Limb (tissue), 2 donors: ENCODE data around the gene CDK4.
A peak's percentile ranks its signal among the peaks of the same experiment; 100 is the strongest.

Source experiments
- DNase-seq, 2 donors: peaks; one replicate each; pipeline ENCODE4 v3.0.0-alpha.2; 2016; ENCODE audit errors: extremely low spot score in 2 of 2

Gene CDK4

GRCh38 chr12:57740656-57741412 lies 11.3 kb downstream of the CDK4 start:
- no peak for DNase-seq

- no peak for DNase-seq
These were observed 12.1 kb downstream of the CDK4 start for GRCh38 chr12:57739914-57740538.

GRCh38 chr12:57739387-57739786 lies 12.7 kb downstream of the CDK4 start:
- DNase-seq = no peak

GRCh38 chr12:57738661-57739237 lies 13.4 kb downstream of the CDK4 start, which contains the start of gene AGAP2:
Gene AGAP2, minus strand, starts transcription at chr12:57738742. Its CDS starts 496 bp downstream, at chr12:57738246.
- peak in 1 of 2 donors; percentile 82 for DNase-seq

GRCh38 chr12:57737467-57738460 lies 14.3 kb downstream of the CDK4 start:
- peak in 1 of 2 donors; percentile 68 for DNase-seq

GRCh38 chr12:57736741-57737466 lies 15.2 kb downstream of the CDK4 start:
- no peak for DNase-seq

GRCh38 chr12:57735952-57736740 lies 16.0 kb downstream of the CDK4 start:
- peak in 1 of 2 donors; percentile 70 for DNase-seq

- peak; percentile 68 to 80 for DNase-seq
These were observed 16.8 kb downstream of the CDK4 start for GRCh38 chr12:57735198-57735855.

- no peak for DNase-seq
These were observed 17.5 kb downstream of the CDK4 start for GRCh38 chr12:57734591-57734990.

- DNase-seq = no peak
These were observed 18.2 kb downstream of the CDK4 start for GRCh38 chr12:57733928-57734327.

GRCh38 chr12:57732726-57733593 lies 19.1 kb downstream of the CDK4 start:
- DNase-seq = peak in 1 of 2 donors; percentile 20

GRCh38 chr12:57732270-57732669 lies 19.8 kb downstream of the CDK4 start:
- peak in 1 of 2 donors; percentile 18 for DNase-seq

GRCh38 chr12:57731411-57732080 lies 20.6 kb downstream of the CDK4 start:
- DNase-seq = peak in 1 of 2 donors; percentile 18

GRCh38 chr12:57730336-57731067 lies 21.6 kb downstream of the CDK4 start:
- peak in 1 of 2 donors; percentile 23 for DNase-seq

- no peak for DNase-seq
These were observed 22.7 kb downstream of the CDK4 start for GRCh38 chr12:57729321-57729844.

GRCh38 chr12:57727758-57728395 lies 24.2 kb downstream of the CDK4 start:
- DNase-seq = no peak
